D341Med (cell line): ENCODE data around the gene CCDC33.

Experiments used
- DNase-seq: peaks from one replicate; pipeline ENCODE4 v3.0.0; 2012; ENCODE audit warnings: low spot score

The CCDC33 gene

GRCh38 chr15:74382004-74382816 lies 146.1 kb downstream of the CCDC33 start:
- peak; percentile 91 for DNase-seq

- DNase-seq: no peak
Observed at GRCh38 chr15:74383286-74383685, 147.2 kb downstream of the CCDC33 start.

GRCh38 chr15:74383695-74384565 lies 147.8 kb downstream of the CCDC33 start:
- no peak for DNase-seq

GRCh38 chr15:74384566-74384880 lies 148.4 kb downstream of the CCDC33 start:
- no peak for DNase-seq

- DNase-seq: no peak
Observed at GRCh38 chr15:74384881-74385643, 148.9 kb downstream of the CCDC33 start.

GRCh38 chr15:74385733-74386132 lies 149.6 kb downstream of the CCDC33 start:
- DNase-seq: no peak
